HepG2 (cell line): ENCODE measurements around the gene OSBPL1A. TPM values are rescaled to one million over a fixed set of nuclear protein-coding genes. Genes with fewer than 3 reads are reported as not detected.

ENCODE experiments used
- ATAC-seq: fragments of 200-7000 bp; cut with Tn5 transposase; 3 replicates; pipeline ENCODE4 v1.9.1; 2020; ENCODE audit warnings: mild to moderate bottlenecking, moderate library complexity
- BruUV-seq: library from RNA; stranded (reverse); fragments of 400-500 nt; replicated peaks from 2 replicates; lab custom pipeline; 2021; lab: Mats Ljungman, UMichigan
- CTCF ChIA-PET: fragments of 300-600 bp; formaldehyde crosslinking; extraction: SDS; loops from one replicate; lab custom pipeline; 2021; ENCODE audit warnings: low total read pairs, inconsistent platforms, low intra/inter-chr PET ratio; lab: Yijun Ruan, JAX
- POLR2A ChIA-PET: fragments of 350-600 bp; sonication (Branson Sonifier 250); formaldehyde crosslinking; loops from one replicate; lab custom pipeline; 2020; ENCODE audit warnings: antibody characterized with exemption, inconsistent platforms; lab: Yijun Ruan, JAX
- DNase-seq: peaks from one replicate; pipeline ENCODE4 v3.0.0-alpha.2; 2015; ENCODE audit warnings: low spot score
- FAIRE-seq: peaks from 3 replicates; lab custom pipeline; 2011; peaks lifted over from hg19 to GRCh38; lab: Jason Lieb, UNC
- H2AFZ ChIP-seq: one replicate; pipeline ENCODE4 v1.6.1; 2011; ENCODE audit warnings: low read length, inconsistent platforms
- H3K27ac ChIP-seq: fragments of 300-600 bp; 3 replicates; pipeline ENCODE4 v1.8.0; 2011; ENCODE audit warnings: mixed run types, mild to moderate bottlenecking, mixed read lengths, low read length, inconsistent platforms; ENCODE audit not compliant: insufficient read depth; ENCODE audit errors: extremely low read length
- H3K27me3 ChIP-seq, 2 experiments: fragments of 200-600 bp in 1 of 2; 2 replicates in 1 of 2; 3 replicates in 1 of 2; pipeline versions ENCODE4 v1.6.0 to v1.8.0; 2011; ENCODE audit warnings: low read length in 2 of 2, mild to moderate bottlenecking in 2 of 2, moderate library complexity in 2 of 2, inconsistent platforms in 1 of 2; ENCODE audit not compliant: insufficient read depth in 2 of 2, control insufficient read depth in 1 of 2
- H3K36me3 ChIP-seq, 2 experiments: fragments of 200-600 bp in 1 of 2; replicated peaks in 1 of 2; 2 replicates in 1 of 2; 3 replicates in 1 of 2; pipeline versions ENCODE4 v1.5.1 to v1.8.0; 2011; ENCODE audit warnings: low read length in 2 of 2, inconsistent platforms in 1 of 2; ENCODE audit not compliant: insufficient read depth in 2 of 2, control insufficient read depth in 1 of 2
- H3K4me1 ChIP-seq: 2 replicates; pipeline ENCODE4 v1.5.1; 2012; ENCODE audit warnings: low read length, inconsistent platforms; ENCODE audit not compliant: insufficient read depth
- H3K4me2 ChIP-seq: 2 replicates; pipeline ENCODE4 v1.6.0; 2011; ENCODE audit warnings: low read depth, low read length, inconsistent platforms
- H3K4me3 ChIP-seq, 3 experiments: fragments of 200-600 bp in 1 of 3; sonication (generic), shearing (Covaris generic) in 1 of 3; replicated peaks in 1 of 3; 2 replicates each; pipeline ENCODE4 v1.5.1; 2011 to 2016; ENCODE audit warnings: low read length in 3 of 3, inconsistent platforms in 2 of 3, low read depth in 2 of 3, mild to moderate bottlenecking in 2 of 3, control low read depth in 1 of 3, mixed read lengths in 1 of 3; ENCODE audit not compliant: insufficient read depth in 1 of 3
- H3K79me2 ChIP-seq: one replicate; pipeline ENCODE4 v1.6.1; 2011; ENCODE audit warnings: low read length, inconsistent platforms; ENCODE audit not compliant: insufficient read depth
- H3K9ac ChIP-seq: 2 replicates; pipeline ENCODE4 v1.6.0; 2011; ENCODE audit warnings: mild to moderate bottlenecking, low read depth, low read length, inconsistent platforms; ENCODE audit not compliant: insufficient read depth
- H3K9me3 ChIP-seq: 2 replicates; pipeline ENCODE4 v1.5.1; 2012; ENCODE audit warnings: mild to moderate bottlenecking, low read length
- H4K20me1 ChIP-seq: 2 replicates; pipeline ENCODE4 v1.6.0; 2011; ENCODE audit warnings: inconsistent platforms, mild to moderate bottlenecking, low read length, moderate library complexity; ENCODE audit not compliant: insufficient read depth
- FOXA1 ChIP-seq, 2 experiments: fragments of 450-650 bp in 1 of 2; sonication (generic) in 1 of 2; formaldehyde crosslinking in 1 of 2; IDR thresholded peaks; 2 replicates each; pipeline versions ENCODE4 v1.4.0 to v1.6.1; 2016 to 2020; ENCODE audit warnings: missing genetic modification reagents in 1 of 2
- HNRNPUL1 ChIP-seq: fragments of 200-400 bp; formaldehyde crosslinking; IDR thresholded peaks from 2 replicates; pipeline ENCODE4 v1.6.1; 2017; ENCODE audit warnings: low read depth, mild to moderate bottlenecking, low read length, moderate library complexity
- KDM2A ChIP-seq: sonication (generic); formaldehyde crosslinking; IDR thresholded peaks from 2 replicates; pipeline ENCODE4 v1.4.0; 2020; ENCODE audit warnings: low read depth, missing genetic modification reagents, borderline replicate concordance
- UBTF ChIP-seq: sonication (generic); formaldehyde crosslinking; IDR thresholded peaks from 2 replicates; pipeline ENCODE4 v1.4.0; 2020; ENCODE audit warnings: mild to moderate bottlenecking, missing genetic modification reagents
- ZNF160 ChIP-seq: sonication (generic); formaldehyde crosslinking; IDR thresholded peaks from 2 replicates; pipeline ENCODE4 v1.8.0; 2022; ENCODE audit warnings: mild to moderate bottlenecking, inconsistent platforms, missing genetic modification reagents
- ZNF343 ChIP-seq: sonication (generic); formaldehyde crosslinking; IDR thresholded peaks from 2 replicates; pipeline ENCODE4 v1.4.0; 2020; ENCODE audit warnings: mild to moderate bottlenecking, missing genetic modification reagents
- ZNF891 ChIP-seq: sonication (generic); formaldehyde crosslinking; IDR thresholded peaks from 2 replicates; pipeline ENCODE4 v1.5.0; 2020; ENCODE audit warnings: mild to moderate bottlenecking, missing genetic modification reagents
- WGBS: methylation state at CpG from one replicate; pipeline ENCODE4 v1.1.6; 2017; ENCODE audit warnings: low lambda C conversion rate; 5-methylcytosine and 5-hydroxymethylcytosine counted together
- in situ Hi-C: cut with HindIII; loops from 2 replicates; pipeline ENCODE4 v1.10.0; 2017; ENCODE audit warnings: low pct_unique_long_range_greater_than_20kb; ENCODE audit not compliant: extremely low pct_ligation_motif_present
- intact Hi-C: fragments of 100-400 bp; cut with micrococcal nuclease; formaldehyde crosslinking; loops from one replicate; pipeline ENCODE4 v1.10.0; 2022; ENCODE audit not compliant: unreplicated experiment
- polyA plus RNA-seq, 8 experiments: library from polyadenylated mRNA; depleted of rRNA in 3 of 8; stranded (reverse) in 7 of 8; unstranded in 1 of 8; fragments of >200 nt; fragmentation: Illumina TruSeq in 4 of 8; extraction: Trizol in 4 of 8; gene quantifications; 2 replicates each; pipeline versions ENCODE4 v1.2.1 to v1.2.3, GENCODE V29; 2011 to 2016; ENCODE audit warnings: low read depth in 4 of 8, missing spikeins in 1 of 8, mixed read lengths in 1 of 8; ENCODE audit not compliant: insufficient read depth in 1 of 8
- total RNA-seq, 5 experiments: library from RNA; depleted of rRNA; stranded (reverse); fragments of >200 nt; fragmentation: Illumina TruSeq; extraction: Trizol; gene quantifications; 2 replicates each; pipeline ENCODE4 v1.2.3, GENCODE V29; 2016; ENCODE audit warnings: low read depth in 1 of 5

Gene OSBPL1A
- total and polyA plus RNA-seq, 2 of the 13 experiments (the other 11 are each of a cell fraction or from before 2014, with no cell fraction given), result 0.02 TPM; not detected in 1

GRCh38 chr18:24138409-24138788, 259.2 kb downstream of the OSBPL1A start:
- ChIA-PET CTCF (no interaction called here), POLR2A (no interaction called here)
- no TSS peak for BruUV-seq
- H2AFZ ChIP-seq, result peak overlapping the region; percentile 97
- H3K4me3 ChIP-seq, result peak overlapping the region; percentile 46 to 66 (median 53)
- in situ Hi-C loops (no loop called here), intact Hi-C loops (no loop called here)
- H3K27me3 ChIP-seq, result 0 out of 5 replicates have a peak, but pooled peaks cover 0 to 3% of the 10 kb centered on the region in 2 experiments
- 23% methylated on average over 5 of the region's 7 CpGs for WGBS
- H3K9me3 ChIP-seq, result no peaks in the 10 kb centered on the region
- DNase-seq (no peak), FAIRE-seq (no peak), ATAC-seq (peak; percentile 53)
- no peaks in the 10 kb centered on the region for H4K20me1 ChIP-seq
- H3K4me2 ChIP-seq, result peak overlapping the region; percentile 79
- H3K36me3 ChIP-seq, result no peaks in the 10 kb centered on the region
- H3K9ac ChIP-seq, result no peak overlapping the region
- no peaks in the 10 kb centered on the region for H3K79me2 ChIP-seq
- no peak overlapping the region for H3K27ac ChIP-seq
- peaks cover 9% of the 10 kb centered on the region for H3K4me1 ChIP-seq
- no peak for TF ChIP-seq UBTF (CRISPR knock-in tag)
- TF ChIP-seq ZNF160 (CRISPR knock-in tag), result no peak
- TF ChIP-seq KDM2A, result no peak
- no peak for TF ChIP-seq ZNF343 (CRISPR knock-in tag)
- no peak for TF ChIP-seq ZNF891 (CRISPR knock-in tag)
- no peak for TF ChIP-seq FOXA1 (IDR thresholded peaks at IDR 0.05)
- TF ChIP-seq FOXA1 (CRISPR knock-in tag; IDR thresholded peaks at IDR 0.05), result no peak
- TF ChIP-seq HNRNPUL1, result no peak
